NB4 (cell line): Measurements from ENCODE around the gene TELO2.

ENCODE experiments used
- MYC ChIP-seq: IDR thresholded peaks from 2 replicates; pipeline ENCODE4 v1.6.1; 2011; ENCODE audit warnings: low read depth, low read length
- POLR2A ChIP-seq: IDR thresholded peaks from 2 replicates; pipeline ENCODE4 v1.6.1; 2011; ENCODE audit warnings: mild to moderate bottlenecking; ENCODE audit not compliant: insufficient read length; ENCODE audit errors: extremely low read depth
- TF ChIP-seq, protein P1 (sequence below): IDR thresholded peaks from one replicate; pipeline ENCODE4 v1.5.1; 2012; ENCODE audit warnings: low read depth, low read length
- TF ChIP-seq, protein P2 (sequence below): IDR thresholded peaks from 2 replicates; pipeline ENCODE4 v1.6.1; 2011; ENCODE audit warnings: low read depth, low read length

DNA sequence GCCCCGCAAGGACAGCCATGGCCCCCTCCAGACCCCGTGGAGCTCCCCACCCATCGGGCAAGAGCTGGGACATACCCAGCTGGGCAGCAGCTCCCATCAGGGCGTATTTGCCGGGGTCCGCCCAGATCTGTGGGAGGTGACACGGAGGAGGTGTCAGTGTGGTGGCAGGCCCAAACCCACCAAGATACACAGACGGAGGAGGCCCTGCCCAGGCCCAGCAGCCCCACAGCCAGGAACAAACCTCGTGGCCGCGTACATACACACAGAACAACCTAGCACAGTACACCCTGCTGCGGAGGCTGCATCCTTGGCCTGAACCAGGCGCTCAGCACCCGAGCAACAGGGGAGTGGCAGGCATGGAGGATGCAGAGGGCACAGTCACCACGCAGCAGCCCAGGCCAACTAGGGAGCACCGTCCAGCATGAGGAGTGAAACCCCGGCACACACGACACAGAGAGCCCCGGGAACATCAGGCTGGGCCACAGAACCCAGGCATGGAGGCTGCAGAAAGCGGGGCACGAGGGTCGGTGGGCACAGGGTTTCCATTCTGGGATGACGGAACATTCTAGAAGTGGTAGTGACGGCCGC lies 43.9 kb upstream of the TELO2 start:
- TF ChIP-seq, protein P1, sequence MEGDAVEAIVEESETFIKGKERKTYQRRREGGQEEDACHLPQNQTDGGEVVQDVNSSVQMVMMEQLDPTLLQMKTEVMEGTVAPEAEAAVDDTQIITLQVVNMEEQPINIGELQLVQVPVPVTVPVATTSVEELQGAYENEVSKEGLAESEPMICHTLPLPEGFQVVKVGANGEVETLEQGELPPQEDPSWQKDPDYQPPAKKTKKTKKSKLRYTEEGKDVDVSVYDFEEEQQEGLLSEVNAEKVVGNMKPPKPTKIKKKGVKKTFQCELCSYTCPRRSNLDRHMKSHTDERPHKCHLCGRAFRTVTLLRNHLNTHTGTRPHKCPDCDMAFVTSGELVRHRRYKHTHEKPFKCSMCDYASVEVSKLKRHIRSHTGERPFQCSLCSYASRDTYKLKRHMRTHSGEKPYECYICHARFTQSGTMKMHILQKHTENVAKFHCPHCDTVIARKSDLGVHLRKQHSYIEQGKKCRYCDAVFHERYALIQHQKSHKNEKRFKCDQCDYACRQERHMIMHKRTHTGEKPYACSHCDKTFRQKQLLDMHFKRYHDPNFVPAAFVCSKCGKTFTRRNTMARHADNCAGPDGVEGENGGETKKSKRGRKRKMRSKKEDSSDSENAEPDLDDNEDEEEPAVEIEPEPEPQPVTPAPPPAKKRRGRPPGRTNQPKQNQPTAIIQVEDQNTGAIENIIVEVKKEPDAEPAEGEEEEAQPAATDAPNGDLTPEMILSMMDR = no peak
- TF ChIP-seq POLR2A (no peak), MYC (no peak)
- TF ChIP-seq, protein P2, sequence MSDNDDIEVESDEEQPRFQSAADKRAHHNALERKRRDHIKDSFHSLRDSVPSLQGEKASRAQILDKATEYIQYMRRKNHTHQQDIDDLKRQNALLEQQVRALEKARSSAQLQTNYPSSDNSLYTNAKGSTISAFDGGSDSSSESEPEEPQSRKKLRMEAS = no peak
